A549 (cell line): ENCODE data around the gene AAR2. TPM values are rescaled to one million over a fixed set of nuclear protein-coding genes. Genes with fewer than 3 reads are reported as not detected.

Experiments used
- ATAC-seq, 2 experiments: fragments of 200-7000 bp in 1 of 2; fragments of >200 bp in 1 of 2; cut with Nextera tagmentation in 1 of 2; cut with Tn5 transposase in 1 of 2; 3 replicates each; pipeline versions ENCODE4 v1.8.0 to v1.9.1; 2018 to 2020; ENCODE audit warnings: mild to moderate bottlenecking in 1 of 2, moderate library complexity in 1 of 2
- CTCF ChIA-PET: fragments of 300-600 bp; sonication (Branson Sonifier 250); formaldehyde crosslinking; extraction: SDS; loops from one replicate; lab custom pipeline; 2021; ENCODE audit warnings: antibody characterized with exemption, inconsistent platforms; lab: Yijun Ruan, JAX
- POLR2A ChIA-PET: fragments of 350-600 bp; formaldehyde crosslinking; extraction: SDS; loops from one replicate; lab custom pipeline; 2021; ENCODE audit warnings: antibody characterized with exemption, inconsistent platforms; lab: Yijun Ruan, JAX
- DNase-seq, 2 experiments: peaks; one replicate each; pipeline versions ENCODE4 v3.0.0 to v3.0.0-alpha.2; 2011 to 2016; ENCODE audit warnings: low read depth in 1 of 2, low spot score in 1 of 2
- FAIRE-seq: peaks from 2 replicates; lab custom pipeline; 2011; peaks lifted over from hg19 to GRCh38; lab: Jason Lieb, UNC
- H3K27ac ChIP-seq, 2 experiments: fragments of >200 bp; sonication (Bioruptor Twin); formaldehyde crosslinking; 3 replicates each; pipeline ENCODE4 v1.5.1; 2016 to 2017
- H3K4me1 ChIP-seq: fragments of >200 bp; sonication (Bioruptor Twin); formaldehyde crosslinking; 3 replicates; pipeline ENCODE4 v1.6.1; 2016
- H3K4me2 ChIP-seq: fragments of >200 bp; sonication (Bioruptor Twin); formaldehyde crosslinking; 3 replicates; pipeline ENCODE4 v1.6.1; 2016
- H3K4me3 ChIP-seq: fragments of >200 bp; sonication (Bioruptor Twin); formaldehyde crosslinking; 3 replicates; pipeline ENCODE4 v1.5.1; 2016
- H3K9me3 ChIP-seq: fragments of >200 bp; sonication (Bioruptor Twin); formaldehyde crosslinking; 3 replicates; pipeline ENCODE4 v1.6.1; 2016
- BCL3 ChIP-seq: fragments of >200 bp; sonication (Bioruptor Twin); formaldehyde crosslinking; IDR thresholded peaks from 3 replicates; pipeline ENCODE4 v1.6.1; 2016
- CBX8 ChIP-seq: fragments of 200-600 bp; sonication (generic); IDR thresholded peaks from 2 replicates; pipeline ENCODE4 v1.6.1; 2016
- CEBPB ChIP-seq, 2 experiments: fragments of >200 bp in 1 of 2; sonication (Bioruptor Twin) in 1 of 2; formaldehyde crosslinking in 1 of 2; IDR thresholded peaks; 2 replicates each; pipeline ENCODE4 v1.6.1; 2012 to 2016
- CTCF ChIP-seq: fragments of >200 bp; sonication (Bioruptor Twin); formaldehyde crosslinking; IDR thresholded peaks from 3 replicates; pipeline ENCODE4 v1.5.1; 2016
- FOSB ChIP-seq: fragments of 250-450 bp; sonication (Bioruptor Pico); IDR thresholded peaks from 2 replicates; pipeline ENCODE4 v1.5.0; 2020; ENCODE audit warnings: mild to moderate bottlenecking, moderate library complexity
- HMGXB4 ChIP-seq: fragments of 250-450 bp; sonication (Bioruptor Pico); IDR thresholded peaks from 2 replicates; pipeline ENCODE4 v1.5.0; 2021; ENCODE audit warnings: mild to moderate bottlenecking, moderate library complexity, borderline replicate concordance
- JUN ChIP-seq, 2 experiments: fragments of >200 bp; sonication (Bioruptor Twin); formaldehyde crosslinking; IDR thresholded peaks; 2 replicates in 1 of 2; 3 replicates in 1 of 2; pipeline ENCODE4 v1.6.1; 2016 to 2017
- JUNB ChIP-seq: fragments of >200 bp; sonication (Bioruptor Twin); formaldehyde crosslinking; IDR thresholded peaks from 2 replicates; pipeline ENCODE4 v1.6.1; 2016
- MYC ChIP-seq: IDR thresholded peaks from 2 replicates; pipeline ENCODE4 v1.6.1; 2012; ENCODE audit warnings: mild to moderate bottlenecking, inconsistent platforms, low read length, improper control_type of control experiment, borderline replicate concordance
- NPAS2 ChIP-seq: fragments of 250-450 bp; sonication (Bioruptor Pico); IDR thresholded peaks from 2 replicates; pipeline ENCODE4 v1.8.0; 2022; ENCODE audit warnings: mild to moderate bottlenecking, moderate library complexity, borderline replicate concordance
- PHF8 ChIP-seq: fragments of 200-600 bp; sonication (generic); IDR thresholded peaks from 2 replicates; pipeline ENCODE4 v1.6.1; 2016; ENCODE audit warnings: low read depth, mild to moderate bottlenecking, antibody characterized with exemption, moderate library complexity, borderline replicate concordance
- POLR2A ChIP-seq: IDR thresholded peaks from 2 replicates; pipeline ENCODE4 v1.6.1; 2012; ENCODE audit warnings: mild to moderate bottlenecking, low read length
- POLR2AphosphoS2 ChIP-seq: conservative IDR thresholded peaks from 2 replicates; pipeline ENCODE4 v1.6.1; 2012; ENCODE audit warnings: low read length, improper control_type of control experiment, inconsistent platforms
- RARB ChIP-seq: fragments of 250-450 bp; sonication (Bioruptor Pico); IDR thresholded peaks from 2 replicates; pipeline ENCODE4 v1.8.0; 2021; ENCODE audit warnings: mild to moderate bottlenecking, moderate library complexity
- RCOR1 ChIP-seq: fragments of 150-350 bp; IDR thresholded peaks from 2 replicates; pipeline ENCODE4 v1.6.1; 2014; ENCODE audit warnings: antibody characterized with exemption, low read length, low read depth
- RNF2 ChIP-seq: fragments of 200-600 bp; sonication (generic); IDR thresholded peaks from 2 replicates; pipeline ENCODE4 v1.6.1; 2016; ENCODE audit warnings: low read depth, mild to moderate bottlenecking, antibody characterized with exemption, moderate library complexity, borderline replicate concordance
- SMC3 ChIP-seq: fragments of >200 bp; sonication (Bioruptor Twin); formaldehyde crosslinking; IDR thresholded peaks from 3 replicates; pipeline ENCODE4 v1.6.1; 2018; ENCODE audit warnings: inconsistent platforms
- TFCP2L1 ChIP-seq: fragments of 250-450 bp; sonication (Bioruptor Pico); IDR thresholded peaks from 2 replicates; pipeline ENCODE4 v1.5.0; 2021; ENCODE audit warnings: mild to moderate bottlenecking
- USF2 ChIP-seq: fragments of 450-650 bp; IDR thresholded peaks from 2 replicates; pipeline ENCODE4 v1.6.1; 2014; ENCODE audit warnings: antibody characterized with exemption
- ZFP36 ChIP-seq: fragments of 450-650 bp; IDR thresholded peaks from 2 replicates; pipeline ENCODE4 v1.6.1; 2014; ENCODE audit warnings: borderline replicate concordance; ENCODE audit not compliant: partially characterized antibody
- ZNF302 ChIP-seq: fragments of 250-450 bp; sonication (Bioruptor Pico); IDR thresholded peaks from 2 replicates; pipeline ENCODE4 v1.9.0; 2021; ENCODE audit warnings: inconsistent platforms, mild to moderate bottlenecking, moderate library complexity
- WGBS: methylation state at CpG from one replicate; pipeline ENCODE4 v1.1.6; 2017; ENCODE audit errors: missing lambda C conversion rate; 5-methylcytosine and 5-hydroxymethylcytosine counted together
- polyA plus RNA-seq, 4 experiments: library from polyadenylated mRNA; depleted of rRNA in 3 of 4; stranded (reverse); fragments of >200 nt; fragmentation: RNase III in 1 of 4; extraction: RNeasy Plus Mini Kit Qiagen cat#74134 plus additional on column Dnase treatment in 1 of 4; gene quantifications; 2 replicates in 3 of 4; 3 replicates in 1 of 4; pipeline ENCODE4 v1.2.3, GENCODE V29; 2011 to 2017

AAR2 gene
- polyA plus RNA-seq, 2 of the 4 experiments (the other 2 are of a cell fraction) = 26.8 to 29.2 TPM

GRCh38 chr20:36261389-36262105 lies 25.3 kb downstream of the AAR2 start (continued):
- TF ChIP-seq HMGXB4 (CRISPR knock-in tag) (no peak), SMC3 (no peak), USF2 (no peak), RCOR1 (no peak)

GRCh38 chr20:36262440-36262839 lies 26.2 kb downstream of the AAR2 start:
- FAIRE-seq (no peak), DNase-seq (no peak), ATAC-seq (no peak)
- H3K4me3 ChIP-seq = no peak overlapping the region
- H3K4me2 ChIP-seq = no peak overlapping the region
- no peaks in the 10 kb centered on the region for H3K4me1 ChIP-seq
- H3K9me3 ChIP-seq = no peaks in the 10 kb centered on the region
- H3K27ac ChIP-seq = no peak overlapping the region
- CTCF ChIA-PET = interaction anchor here (2.9 to 3.3 kb wide), 2 partner anchors 11 to 177 kb away, joined by 9 to 12 read pairs; no protein-coding TSS in a partner anchor
- WGBS = 79% methylated on average over 11 of the region's 12 CpGs
- TF ChIP-seq MYC = no peak
- no peak for TF ChIP-seq FOSB
- TF ChIP-seq CTCF = no peak
- no peak for TF ChIP-seq RARB
- no peak for TF ChIP-seq RNF2
- TF ChIP-seq NPAS2 (CRISPR knock-in tag) = no peak
- no peak for TF ChIP-seq USF2
- no peak for TF ChIP-seq POLR2A
- TF ChIP-seq ZNF302 (CRISPR knock-in tag) = no peak
- TF ChIP-seq RCOR1 = no peak
- no peak for TF ChIP-seq CEBPB (IDR thresholded peaks at IDR 0.05)
- TF ChIP-seq BCL3 = no peak
- no peak for TF ChIP-seq CBX8
- TF ChIP-seq TFCP2L1 (CRISPR knock-in tag) = no peak
- no peak for TF ChIP-seq JUN (IDR thresholded peaks at IDR 0.05)
- no peak for TF ChIP-seq ZFP36
- TF ChIP-seq JUNB = no peak
- no peak for TF ChIP-seq POLR2AphosphoS2
- no peak for TF ChIP-seq PHF8
- POLR2A ChIA-PET = no interaction called here
